ENCODE measurements around the gene GLT6D1. TPM values are rescaled to one million over a fixed set of nuclear protein-coding genes. Genes with fewer than 3 reads are reported as not detected.
"Not testable (repeated sequence)": the region's sequence is repeated elsewhere in the genome, so short reads cannot be mapped to it uniquely, and the experiment has no call there.

Gene GLT6D1
- total and polyA plus RNA-seq, 4 experiments from 2014 or later: not detected

DNA sequence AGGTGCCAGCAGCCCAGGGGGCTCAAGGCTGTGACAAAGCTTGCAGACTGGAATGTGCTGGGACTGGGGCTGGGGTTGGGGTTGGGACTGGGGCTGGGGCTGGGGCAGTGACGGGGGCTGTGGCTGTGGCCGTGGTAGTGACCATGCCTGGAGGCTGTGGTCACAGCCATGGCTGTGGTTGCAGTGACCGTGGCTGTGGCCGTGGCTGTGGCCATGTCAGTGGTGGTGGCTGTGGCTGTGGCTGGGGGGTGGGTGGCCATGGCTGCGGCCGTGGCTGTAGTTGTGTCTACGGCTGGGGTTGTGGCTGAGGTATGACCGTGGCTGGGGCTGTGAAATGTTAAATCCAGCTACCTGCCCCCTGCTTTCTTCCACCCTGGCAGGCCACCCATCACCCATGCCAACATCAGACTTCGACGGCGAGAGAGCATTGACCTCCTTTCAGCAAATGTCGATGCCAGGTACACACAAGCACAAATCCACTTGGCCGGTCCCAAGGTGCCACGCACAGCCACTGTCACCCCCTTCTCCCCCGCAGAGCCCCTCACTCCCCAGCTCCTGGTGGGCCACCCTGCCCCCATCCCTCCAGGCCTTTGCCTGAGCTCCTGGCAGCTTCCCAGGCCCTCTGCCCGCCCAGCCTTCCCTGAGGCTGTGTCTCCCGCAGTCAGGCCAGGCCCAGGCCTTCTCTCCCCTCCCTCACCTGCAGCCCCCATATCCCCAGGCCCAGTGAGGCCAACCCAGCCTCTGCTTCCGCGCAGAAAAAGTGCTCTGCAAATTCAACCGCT is 39.1 kb upstream of the GLT6D1 start:
- POLR2A ChIA-PET (ENCODE audit: partially characterized antibody): no interaction called here
- no peak overlapping the region for H3K27ac Mint-ChIP-seq

GRCh38 chr9:135677641-135678168 is 38.4 kb upstream of the GLT6D1 start:
- Mint-ChIP-seq H3K9me3 (peaks cover 0 to 2% (median 0%) of the 10 kb centered on the region in 8 donors), H3K4me3 (no peak overlapping the region), H3K27ac (no peak overlapping the region), H3K36me3 (no peaks in the 10 kb centered on the region), H3K4me1 (no peaks in the 10 kb centered on the region), H3K27me3 (no peaks in the 10 kb centered on the region)
- no peak for DNase-seq
- Histone ChIP-seq H3K36me3 (ENCODE audit: insufficient read depth, low read length) (no peaks in the 10 kb centered on the region), H3K27ac (ENCODE audit: low read depth, low read length) (no peak overlapping the region), H3K4me3 (ENCODE audit: low read length in 2 of 2) (no peak overlapping the region), H3K27me3 (ENCODE audit: insufficient read depth, low read length) (no peaks in the 10 kb centered on the region), H3K4me1 (ENCODE audit: insufficient read depth, low read length) (no peaks in the 10 kb centered on the region), H3K9me3 (ENCODE audit: control insufficient read depth in 1 of 2, low read length in 2 of 2) (no peaks in the 10 kb centered on the region)
- intact Hi-C loops (cut with micrococcal nuclease): no loop called here
- CTCF ChIA-PET (ENCODE audit: partially characterized antibody): no interaction called here
- POLR2A ChIA-PET (ENCODE audit: partially characterized antibody): no interaction called here

More for the DNA sequence above, 39.1 kb upstream of the GLT6D1 start:
- Histone ChIP-seq H3K27ac (ENCODE audit: low read depth, low read length) (no peak overlapping the region), H3K4me1 (ENCODE audit: insufficient read depth, low read length) (no peaks in the 10 kb centered on the region), H3K27me3 (ENCODE audit: insufficient read depth, low read length) (no peaks in the 10 kb centered on the region), H3K9me3 (ENCODE audit: control insufficient read depth in 1 of 2, low read length in 2 of 2) (no peaks in the 10 kb centered on the region), H3K4me3 (ENCODE audit: low read length in 2 of 2) (no peak overlapping the region), H3K36me3 (ENCODE audit: insufficient read depth, low read length) (no peaks in the 10 kb centered on the region)
- intact Hi-C loops (cut with micrococcal nuclease): no loop called here
- Mint-ChIP-seq H3K4me3 (no peak overlapping the region), H3K27me3 (no peaks in the 10 kb centered on the region), H3K4me1 (no peaks in the 10 kb centered on the region), H3K9me3 (peaks cover 0 to 2% (median 0%) of the 10 kb centered on the region in 8 donors), H3K36me3 (no peaks in the 10 kb centered on the region)
- CTCF ChIA-PET (ENCODE audit: partially characterized antibody): no interaction called here
- no peak for DNase-seq

DNA sequence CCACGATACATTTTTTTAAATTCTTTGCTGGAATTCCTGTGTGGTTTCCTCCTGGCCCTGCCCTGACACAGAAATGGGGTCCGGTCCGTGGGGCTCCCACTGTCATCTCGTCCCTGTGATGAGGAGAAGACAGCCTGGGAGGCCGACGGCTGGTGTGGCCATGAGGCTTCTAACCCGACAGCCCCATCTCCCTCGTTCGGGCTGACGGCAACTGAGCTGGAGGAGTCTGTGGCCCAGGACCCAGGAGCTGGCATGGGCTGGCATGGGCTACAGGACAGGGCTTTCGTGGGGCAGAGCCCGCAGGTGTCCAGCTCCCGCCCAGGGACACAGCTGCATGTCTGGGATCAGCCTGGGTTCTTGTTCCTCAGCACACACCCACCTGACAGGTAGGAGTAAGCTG is 37.6 kb upstream of the GLT6D1 start:
- peaks cover 0 to 2% (median 0%) of the 10 kb centered on the region in 8 donors for H3K9me3 Mint-ChIP-seq
- CTCF ChIA-PET (ENCODE audit: partially characterized antibody): no interaction called here
- no peaks in the 10 kb centered on the region for H3K36me3 ChIP-seq (ENCODE audit: insufficient read depth, low read length)

DNA sequence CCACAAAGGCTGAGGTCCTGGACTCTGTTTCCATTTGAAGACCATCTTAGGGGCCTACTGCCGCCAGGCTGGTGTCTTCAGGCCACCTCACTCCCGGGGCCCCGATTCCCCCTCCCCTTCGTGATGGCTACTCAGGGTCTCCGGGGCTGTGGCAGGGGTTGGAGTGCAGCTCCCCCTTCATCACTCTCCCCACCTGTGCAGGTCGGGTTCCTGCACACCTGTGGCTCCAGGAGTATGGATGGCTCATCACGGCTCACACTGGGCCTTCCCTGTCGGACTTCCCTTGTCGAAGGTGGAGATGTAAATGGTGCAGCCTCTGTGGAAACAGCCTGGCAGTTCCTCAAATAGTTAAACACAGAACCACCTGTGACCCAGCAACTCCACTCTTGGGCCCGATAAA is 35.6 kb upstream of the GLT6D1 start:
- ChIA-PET POLR2A (ENCODE audit: partially characterized antibody) (no interaction called here), CTCF (ENCODE audit: partially characterized antibody) (no interaction called here)
- peaks cover 0 to 2% (median 0%) of the 10 kb centered on the region in 8 donors for H3K9me3 Mint-ChIP-seq
- no peaks in the 10 kb centered on the region for H3K27me3 Mint-ChIP-seq
- Histone ChIP-seq H3K27me3 (ENCODE audit: insufficient read depth, low read length) (no peaks in the 10 kb centered on the region), H3K9me3 (ENCODE audit: control insufficient read depth in 1 of 2, low read length in 2 of 2) (no peaks in the 10 kb centered on the region), H3K36me3 (ENCODE audit: insufficient read depth, low read length) (no peaks in the 10 kb centered on the region), H3K27ac (ENCODE audit: low read depth, low read length) (no peak overlapping the region), H3K4me1 (ENCODE audit: insufficient read depth, low read length) (no peaks in the 10 kb centered on the region), H3K4me3 (ENCODE audit: low read length in 2 of 2) (no peak overlapping the region)
- H3K4me3 Mint-ChIP-seq: no peak overlapping the region
- intact Hi-C loops (cut with micrococcal nuclease): no loop called here
- no peaks in the 10 kb centered on the region for H3K36me3 Mint-ChIP-seq
- H3K4me1 Mint-ChIP-seq: no peaks in the 10 kb centered on the region
- no peak overlapping the region for H3K27ac Mint-ChIP-seq
- no peak for DNase-seq

More for the DNA sequence above, 37.6 kb upstream of the GLT6D1 start:
- Mint-ChIP-seq H3K36me3 (no peaks in the 10 kb centered on the region), H3K4me1 (no peaks in the 10 kb centered on the region), H3K4me3 (no peak overlapping the region), H3K27me3 (no peaks in the 10 kb centered on the region), H3K27ac (no peak overlapping the region)
- no peaks in the 10 kb centered on the region for H3K4me1 ChIP-seq (ENCODE audit: insufficient read depth, low read length)
- no peak for DNase-seq
- intact Hi-C loops (cut with micrococcal nuclease): no loop called here
- H3K9me3 ChIP-seq (ENCODE audit: control insufficient read depth in 1 of 2, low read length in 2 of 2): no peaks in the 10 kb centered on the region
- no peaks in the 10 kb centered on the region for H3K27me3 ChIP-seq (ENCODE audit: insufficient read depth, low read length)
- no peak overlapping the region for H3K27ac ChIP-seq (ENCODE audit: low read depth, low read length)
- no peak overlapping the region for H3K4me3 ChIP-seq (ENCODE audit: low read length in 2 of 2)
- POLR2A ChIA-PET (ENCODE audit: partially characterized antibody): no interaction called here

- Mint-ChIP-seq H3K4me1 (peaks cover 0 to 1% (median 0%) of the 10 kb centered on the region in 4 donors), H3K4me3 (peak overlapping the region in 1 of 8 donors; percentile 48), H3K9me3 (peaks cover 0 to 3% (median 0%) of the 10 kb centered on the region in 8 donors), H3K27ac (no peak overlapping the region), H3K36me3 (no peaks in the 10 kb centered on the region), H3K27me3 (no peaks in the 10 kb centered on the region)
- CTCF ChIA-PET (ENCODE audit: partially characterized antibody): no interaction called here
- Histone ChIP-seq H3K4me3 (ENCODE audit: low read length in 2 of 2) (no peak overlapping the region), H3K9me3 (ENCODE audit: control insufficient read depth in 1 of 2, low read length in 2 of 2) (no peaks in the 10 kb centered on the region), H3K27ac (ENCODE audit: low read depth, low read length) (no peak overlapping the region), H3K27me3 (ENCODE audit: insufficient read depth, low read length) (no peaks in the 10 kb centered on the region), H3K36me3 (ENCODE audit: insufficient read depth, low read length) (no peaks in the 10 kb centered on the region), H3K4me1 (ENCODE audit: insufficient read depth, low read length) (no peaks in the 10 kb centered on the region)
- DNase-seq: no peak
- intact Hi-C loops (cut with micrococcal nuclease): no loop called here
- POLR2A ChIA-PET (ENCODE audit: partially characterized antibody): no interaction called here
Observed at GRCh38 chr9:135673941-135674340, 34.6 kb upstream of the GLT6D1 start.

GRCh38 chr9:135672786-135673185 is 33.4 kb upstream of the GLT6D1 start:
- H3K36me3 Mint-ChIP-seq; intact Hi-C loops (cut with micrococcal nuclease); H3K27ac Mint-ChIP-seq; CTCF ChIA-PET (ENCODE audit: partially characterized antibody); H3K4me3 ChIP-seq (ENCODE audit: low read length in 2 of 2); H3K4me1 ChIP-seq (ENCODE audit: insufficient read depth, low read length); H3K4me1 Mint-ChIP-seq; H3K4me3 Mint-ChIP-seq; H3K27ac ChIP-seq (ENCODE audit: low read depth, low read length); H3K36me3 ChIP-seq (ENCODE audit: insufficient read depth, low read length); H3K9me3 Mint-ChIP-seq; H3K9me3 ChIP-seq (ENCODE audit: control insufficient read depth in 1 of 2, low read length in 2 of 2); H3K27me3 ChIP-seq (ENCODE audit: insufficient read depth, low read length); POLR2A ChIA-PET (ENCODE audit: partially characterized antibody); H3K27me3 Mint-ChIP-seq; DNase-seq: not testable (repeated sequence)

- POLR2A ChIA-PET (ENCODE audit: partially characterized antibody): no interaction called here
- no peak overlapping the region for H3K4me3 Mint-ChIP-seq
- no peaks in the 10 kb centered on the region for H3K36me3 ChIP-seq (ENCODE audit: insufficient read depth, low read length)
- DNase-seq: no peak
- no peak overlapping the region for H3K27ac ChIP-seq (ENCODE audit: low read depth, low read length)
- H3K4me1 Mint-ChIP-seq: peaks cover 0 to 1% (median 0%) of the 10 kb centered on the region in 4 donors
- CTCF ChIA-PET (ENCODE audit: partially characterized antibody): no interaction called here
- no peak overlapping the region for H3K27ac Mint-ChIP-seq
- peaks cover 0 to 3% (median 0%) of the 10 kb centered on the region in 8 donors for H3K9me3 Mint-ChIP-seq
- intact Hi-C loops (cut with micrococcal nuclease): no loop called here
- H3K4me1 ChIP-seq (ENCODE audit: insufficient read depth, low read length): no peaks in the 10 kb centered on the region
- no peaks in the 10 kb centered on the region for H3K9me3 ChIP-seq (ENCODE audit: control insufficient read depth in 1 of 2, low read length in 2 of 2)
- H3K36me3 Mint-ChIP-seq: no peaks in the 10 kb centered on the region
- no peaks in the 10 kb centered on the region for H3K27me3 Mint-ChIP-seq
- no peak overlapping the region for H3K4me3 ChIP-seq (ENCODE audit: low read length in 2 of 2)
- no peaks in the 10 kb centered on the region for H3K27me3 ChIP-seq (ENCODE audit: insufficient read depth, low read length)
Observed at GRCh38 chr9:135671591-135672041, 32.3 kb upstream of the GLT6D1 start.

Data from CD4-positive, alpha-beta memory T cell (primary cell).